HG03039 (cell line): ENCODE data around the gene TMEM63C.
"Not testable (repeated sequence)": the region's sequence is repeated elsewhere in the genome, so short reads cannot be mapped to it uniquely, and the experiment has no call there.

Experiments used
- ATAC-seq: cut with Tn5 transposase; IDR thresholded peaks from one replicate; pipeline ENCODE4 v1.9.1; 2021; ENCODE audit warnings: mild to moderate bottlenecking, moderate library complexity; ENCODE audit not compliant: unreplicated experiment

TMEM63C gene

GRCh38 chr14:77153802-77154201 lies 27.8 kb upstream of the TMEM63C start:
- ATAC-seq, result no peak

GRCh38 chr14:77154421-77154820 lies 27.2 kb upstream of the TMEM63C start:
- no peak for ATAC-seq

DNA sequence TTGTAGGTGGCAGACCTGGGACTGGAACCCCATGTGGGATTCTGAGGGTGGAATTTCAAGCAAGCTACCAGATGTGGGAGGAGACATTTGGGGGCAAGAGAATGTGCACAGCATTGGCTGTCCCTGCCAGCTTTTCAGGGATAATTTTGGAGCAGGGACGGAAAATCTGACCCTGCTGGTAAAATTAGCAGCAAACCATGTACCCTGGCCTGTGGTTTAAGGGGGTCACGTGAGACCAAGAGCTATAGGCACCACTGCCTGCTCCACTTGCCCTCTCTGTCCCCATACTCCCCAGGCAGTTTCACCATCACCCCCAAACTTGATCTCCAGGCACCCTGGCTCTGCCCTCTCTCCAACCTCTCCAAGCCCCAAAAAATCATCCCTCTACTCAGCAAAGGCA lies 26.5 kb upstream of the TMEM63C start:
- no peak for ATAC-seq

DNA sequence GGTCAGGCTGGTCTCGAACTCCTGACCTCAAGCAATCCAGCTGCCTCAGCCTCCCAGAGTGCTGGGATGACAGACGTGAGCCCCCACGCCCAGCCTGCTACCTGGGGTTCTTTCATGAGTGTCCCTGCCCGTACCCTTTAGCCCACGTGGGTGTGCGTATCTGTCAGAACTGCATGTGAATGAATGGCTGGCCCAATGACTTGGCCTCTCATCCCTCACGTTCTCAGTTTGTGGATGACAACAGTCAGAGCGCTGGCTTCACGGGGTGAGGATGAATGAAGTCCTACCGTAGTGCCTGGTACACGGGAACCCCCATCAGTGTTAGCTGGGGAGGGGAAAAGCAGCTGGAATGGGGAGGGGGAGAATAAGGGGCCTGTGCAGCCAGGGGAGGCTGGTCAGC lies 23.9 kb upstream of the TMEM63C start:
- ATAC-seq, result no peak

GRCh38 chr14:77158175-77158881 lies 23.3 kb upstream of the TMEM63C start:
- ATAC-seq, result no peak

- no peak for ATAC-seq
Measured at GRCh38 chr14:77158882-77159255, 22.7 kb upstream of the TMEM63C start.

DNA sequence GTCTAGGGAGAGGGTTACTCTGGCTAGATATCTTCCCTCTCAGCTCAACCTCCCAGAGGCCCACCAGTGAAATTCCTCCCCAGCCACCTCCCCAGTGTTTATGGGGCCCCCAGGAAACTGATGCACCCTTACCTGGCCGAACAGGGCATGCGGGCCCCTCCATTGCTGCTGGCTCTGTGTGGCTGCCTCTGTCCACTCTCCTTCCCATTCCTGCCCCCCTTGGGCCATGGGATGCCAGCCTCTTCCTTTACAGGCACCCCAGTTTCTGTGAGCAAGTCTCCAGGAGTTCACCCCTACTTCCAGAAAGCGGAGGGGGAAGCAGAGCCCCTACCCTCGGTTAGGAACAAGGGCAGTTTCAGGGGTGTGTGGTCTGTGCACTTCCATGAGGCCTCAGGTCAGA lies 20.6 kb upstream of the TMEM63C start:
- no peak for ATAC-seq

DNA sequence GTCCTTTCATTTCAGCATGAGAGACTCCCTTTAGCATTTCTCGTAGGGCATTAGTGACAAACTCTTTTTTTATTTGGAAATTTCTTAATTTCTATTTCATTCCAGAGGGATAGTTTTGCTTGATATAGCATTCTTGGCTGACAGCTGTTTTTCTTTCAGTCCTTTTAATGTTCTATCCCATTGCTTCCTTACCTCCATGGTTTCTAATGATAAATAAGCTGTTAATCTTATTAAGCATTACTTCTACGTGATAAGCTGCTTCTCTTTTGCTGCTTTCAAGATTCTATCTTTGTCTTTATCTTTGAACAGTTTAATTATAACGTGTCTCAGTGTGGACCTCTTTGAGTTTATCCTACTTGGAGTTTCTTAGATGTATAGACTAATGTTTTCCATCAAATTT lies 11.6 kb upstream of the TMEM63C start:
- ATAC-seq, result no peak

GRCh38 chr14:77172916-77173315 lies 8.7 kb upstream of the TMEM63C start:
- no peak for ATAC-seq

- ATAC-seq, result not testable (repeated sequence)
Measured at GRCh38 chr14:77173911-77174617, 7.5 kb upstream of the TMEM63C start.

DNA sequence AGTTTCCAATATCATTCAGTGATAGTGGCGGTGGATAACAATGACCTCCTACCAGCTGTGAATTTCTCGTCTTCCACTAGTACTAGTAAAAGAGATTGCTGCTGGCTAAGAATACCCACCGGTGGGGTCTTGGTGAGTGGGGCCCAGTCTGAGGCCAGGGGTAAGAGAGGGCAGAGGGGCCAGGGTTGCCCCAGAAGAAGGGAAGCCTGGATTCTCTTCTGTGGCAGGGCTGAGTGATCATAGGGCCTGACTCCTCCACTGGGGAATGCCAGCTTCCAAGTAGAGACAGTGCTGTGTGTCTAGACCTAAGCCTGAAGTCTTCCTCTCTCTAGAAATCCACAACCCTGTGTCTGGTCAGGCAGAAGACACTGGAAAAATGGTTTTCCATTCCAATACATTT lies 5.8 kb upstream of the TMEM63C start:
- ATAC-seq, result no peak

- no peak for ATAC-seq
Measured at GRCh38 chr14:77177702-77178101, 3.9 kb upstream of the TMEM63C start.

DNA sequence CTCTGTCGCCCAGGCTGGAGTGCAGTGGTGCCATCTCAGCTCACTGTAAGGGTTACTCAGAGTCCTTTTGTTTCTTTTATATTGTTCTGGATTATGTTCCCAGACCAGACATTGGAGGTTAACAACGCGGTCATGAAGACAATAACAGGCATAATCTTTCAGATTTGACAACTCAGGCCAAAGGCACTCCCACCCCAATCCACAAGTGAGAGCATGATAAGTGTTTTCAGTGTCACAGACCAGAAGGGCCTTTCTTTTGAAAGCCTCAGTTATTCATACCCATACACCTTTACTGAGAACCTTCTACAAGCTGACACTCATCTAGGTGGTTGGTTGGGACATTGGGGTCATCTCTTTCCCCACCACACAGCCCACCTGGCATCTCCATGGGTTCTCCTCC lies 2.9 kb upstream of the TMEM63C start:
- ATAC-seq, result no peak

- no peak for ATAC-seq
Measured at GRCh38 chr14:77180726-77181602, 634 bp upstream of the TMEM63C start.

DNA sequence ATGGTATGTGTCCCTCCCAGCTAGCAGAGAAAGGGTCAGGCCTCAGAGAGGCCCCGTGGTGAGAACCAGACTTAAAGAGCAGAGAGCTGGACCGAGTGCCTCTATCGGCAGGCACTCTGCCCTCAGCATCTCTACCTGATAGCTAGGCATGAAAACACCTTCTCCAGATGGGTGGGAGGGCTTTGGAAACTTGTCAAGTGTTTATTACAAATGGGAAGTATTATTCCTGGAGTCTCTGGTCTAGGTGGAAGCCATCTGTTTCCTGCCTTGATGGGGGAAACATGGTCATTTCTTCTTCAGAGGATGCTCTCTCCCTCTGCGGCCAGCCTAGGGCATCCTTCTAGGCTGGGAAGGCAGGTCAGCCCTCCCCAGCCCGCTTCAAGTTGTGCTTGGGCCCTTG lies 2.3 kb downstream of the TMEM63C start:
- no peak for ATAC-seq

DNA sequence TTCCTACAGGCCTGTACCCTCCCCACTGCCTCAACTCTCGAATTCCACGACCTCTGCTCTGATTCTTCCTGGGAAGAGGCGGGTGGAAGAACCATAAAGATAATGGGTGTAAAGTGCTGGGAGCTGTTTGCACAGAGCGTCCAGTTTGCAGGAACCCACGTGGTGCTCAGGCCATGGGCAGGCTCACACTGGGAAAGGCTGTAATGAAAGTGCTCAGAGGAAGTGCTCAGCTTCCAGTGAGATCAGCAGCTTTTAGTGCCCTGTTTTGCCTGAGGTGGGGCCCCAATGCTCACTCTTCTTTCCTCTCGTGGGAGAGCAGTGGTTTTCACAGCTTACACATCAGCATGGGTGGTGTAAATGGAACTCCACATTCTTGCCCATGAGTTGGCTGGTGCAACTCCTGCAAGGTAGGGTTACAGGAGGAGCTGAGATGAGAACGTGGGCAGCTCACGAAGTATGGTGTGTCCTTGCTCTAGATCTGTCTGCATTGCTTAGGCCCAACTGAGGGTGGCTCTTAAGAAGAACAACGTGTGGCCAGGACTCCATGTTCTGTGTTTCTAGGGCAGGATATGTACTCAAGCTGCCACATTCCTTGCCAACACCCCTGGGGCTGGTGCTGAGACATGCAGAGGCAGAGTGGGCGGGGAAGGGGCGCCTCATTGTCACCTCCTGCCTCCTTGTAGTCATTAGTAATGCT lies 2.9 kb downstream of the TMEM63C start:
- no peak for ATAC-seq

DNA sequence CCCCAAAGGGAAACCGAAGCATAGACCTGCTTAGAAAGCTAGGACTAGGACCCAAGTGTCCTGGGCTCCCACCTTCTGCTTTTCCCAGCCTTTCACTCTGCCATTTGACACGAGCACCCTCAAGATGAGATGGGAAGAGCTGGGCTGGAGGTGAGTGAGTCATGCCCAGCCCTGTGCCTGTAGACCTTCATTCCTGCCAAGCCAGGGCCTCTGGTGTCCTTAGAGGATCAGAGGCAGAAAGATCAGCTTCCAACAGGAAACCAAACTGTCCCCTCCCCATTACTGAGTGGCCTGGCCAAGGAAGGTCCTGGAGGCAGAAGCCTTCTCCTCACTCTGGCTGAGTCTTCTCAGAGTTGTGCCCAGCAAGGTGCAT lies 3.5 kb downstream of the TMEM63C start:
- no peak for ATAC-seq

- ATAC-seq, result no peak
Measured at GRCh38 chr14:77186911-77187648, 5.5 kb downstream of the TMEM63C start.

DNA sequence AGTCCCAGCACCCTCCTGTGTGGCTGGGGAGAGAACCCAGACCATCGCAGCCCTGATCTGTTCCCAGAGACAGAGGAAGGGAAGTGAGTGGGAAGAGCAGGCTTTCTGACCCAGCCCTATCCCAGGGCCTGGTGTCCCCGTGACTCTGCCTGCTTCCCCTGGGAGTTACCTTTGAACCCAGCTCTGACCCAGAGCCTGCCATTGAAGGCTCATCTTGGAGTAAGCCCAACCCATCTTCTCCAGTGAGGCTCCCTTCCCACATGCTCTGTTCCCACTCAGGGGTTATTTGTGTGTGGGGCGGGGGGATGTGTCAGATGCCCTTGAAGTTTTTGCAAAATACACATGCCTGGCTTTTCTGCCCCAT lies 6.0 kb downstream of the TMEM63C start:
- ATAC-seq, result no peak

DNA sequence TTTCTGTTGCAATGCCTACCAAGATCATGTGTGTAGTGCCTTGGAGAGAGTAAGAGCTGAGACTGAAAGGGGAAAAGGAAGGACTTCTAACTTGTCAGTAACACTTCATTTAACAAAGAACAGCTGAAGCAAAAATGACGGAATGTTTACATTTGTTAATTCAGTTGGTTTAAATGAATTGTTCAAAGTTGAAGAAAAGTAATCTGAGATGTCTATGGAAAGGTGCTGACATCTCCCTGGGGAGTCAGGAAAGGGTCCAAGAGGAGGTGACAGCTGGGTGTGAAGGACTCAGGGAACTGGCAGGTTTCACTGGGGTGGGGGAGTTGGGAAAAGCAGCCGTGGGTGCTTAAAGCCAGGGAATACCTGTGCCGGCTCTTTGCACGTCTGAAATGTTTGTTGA lies 7.9 kb downstream of the TMEM63C start:
- ATAC-seq, result no peak

DNA sequence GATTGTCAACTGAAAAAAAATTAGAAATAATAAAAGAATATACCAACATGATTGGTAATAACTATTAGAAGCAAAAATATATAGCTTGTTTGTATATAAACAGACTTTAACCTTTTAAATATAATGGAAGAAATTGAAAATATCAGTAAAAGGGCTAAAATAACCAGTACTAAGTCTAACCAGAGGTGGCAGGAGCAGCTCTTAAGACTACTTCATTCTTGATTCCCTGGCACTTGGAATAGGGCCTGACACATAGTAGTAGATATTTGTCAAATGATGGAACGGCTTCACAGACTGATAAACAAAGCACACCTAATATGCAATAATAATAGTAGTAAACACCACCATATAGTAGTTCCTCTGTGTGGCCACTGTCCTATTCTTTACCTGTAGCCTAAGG lies 9.4 kb downstream of the TMEM63C start:
- ATAC-seq, result no peak
